Activated B cell treated with CpG ODN at 0.5 μM for 24 hours (primary cell): Measurements from ENCODE around the gene CHRM5. TPM values are rescaled to one million over a fixed set of nuclear protein-coding genes. Genes with fewer than 3 reads are reported as not detected.

Experiments used
- ATAC-seq: fragments of 200-7000 bp; cut with Tn5 transposase; one replicate; pipeline ENCODE4 v1.10.0; 2021; ENCODE audit warnings: low read depth, mild to moderate bottlenecking, moderate library complexity
- CTCF ChIA-PET: fragments of 350-600 bp; sonication (Branson Sonifier 250); formaldehyde crosslinking; loops from one replicate; lab custom pipeline; 2021; ENCODE audit warnings: antibody characterized with exemption; lab: Charles Lee
- POLR2A ChIA-PET: fragments of 350-600 bp; sonication (Branson Sonifier 250); formaldehyde crosslinking; loops from one replicate; lab custom pipeline; 2021; ENCODE audit warnings: antibody characterized with exemption; lab: Charles Lee
- DNase-seq: peaks from one replicate; pipeline ENCODE4 v3.0.0; 2022
- H3K27ac Mint-ChIP-seq: one replicate; pipeline ENCODE4 v1.8.0; 2020; ENCODE audit warnings: mixed read lengths
- H3K27me3 Mint-ChIP-seq: one replicate; pipeline ENCODE4 v1.8.0; 2021; ENCODE audit warnings: mixed read lengths
- H3K36me3 Mint-ChIP-seq: one replicate; pipeline ENCODE4 v1.8.0; 2021; ENCODE audit warnings: low read depth, mixed read lengths
- H3K4me1 Mint-ChIP-seq: one replicate; pipeline ENCODE4 v1.8.0; 2021; ENCODE audit warnings: mixed read lengths
- H3K4me3 Mint-ChIP-seq: one replicate; pipeline ENCODE4 v1.8.0; 2020; ENCODE audit warnings: mild to moderate bottlenecking, mixed read lengths
- H3K9me3 Mint-ChIP-seq: one replicate; pipeline ENCODE4 v1.8.0; 2020; ENCODE audit warnings: mixed read lengths
- CTCF ChIP-seq: fragments of 200-600 bp; IDR thresholded peaks from one replicate; pipeline ENCODE4 v1.8.0; 2022; ENCODE audit warnings: antibody characterized with exemption, mild to moderate bottlenecking
- intact Hi-C: fragments of 100-400 bp; cut with micrococcal nuclease; formaldehyde crosslinking; loops from one replicate; pipeline ENCODE4 v1.15.1; 2024
- total RNA-seq: library from RNA; stranded (reverse); gene quantifications from 2 replicates; pipeline ENCODE4 v1.2.3, GENCODE V29; 2022

Gene CHRM5
- total RNA-seq, 1 donor from 2014 or later, result not detected

GRCh38 chr15:34109797-34110663, 141.7 kb downstream of the CHRM5 start:
- ATAC-seq, result no peak
- Mint-ChIP-seq H3K27me3 (no peaks in the 10 kb centered on the region), H3K4me3 (no peak overlapping the region), H3K36me3 (peaks cover 1% of the 10 kb centered on the region), H3K4me1 (no peaks in the 10 kb centered on the region), H3K9me3 (no peaks in the 10 kb centered on the region), H3K27ac (no peak overlapping the region)
- peak; percentile 27 for TF ChIP-seq CTCF
- no peak for DNase-seq
- CTCF ChIA-PET, result interaction anchor here (0.9 to 5.7 kb wide), 6 partner anchors 10 to 479 kb away, joined by 3 to 52 read pairs (median 4); partner anchors contain the start of gene KATNBL1
- intact Hi-C loops, result loop anchor here (1.0 to 10.0 kb wide), 4 partner anchors 100 to 1435 kb away; partner anchors contain the start of genes DPH6, KATNBL1 and LPCAT4
- POLR2A ChIA-PET, result interaction anchor here (0.6 to 1.3 kb wide), 4 partner anchors 8 to 114 kb away, joined by 3 to 4 read pairs (median 4); partner anchors contain the start of genes EMC7, KATNBL1 and PGBD4

GRCh38 chr15:34111488-34111887, 143.2 kb downstream of the CHRM5 start:
- ATAC-seq (no peak), DNase-seq (no peak)
- Mint-ChIP-seq H3K27me3 (no peaks in the 10 kb centered on the region), H3K4me3 (no peak overlapping the region), H3K36me3 (no peaks in the 10 kb centered on the region), H3K4me1 (no peaks in the 10 kb centered on the region), H3K27ac (no peak overlapping the region), H3K9me3 (no peaks in the 10 kb centered on the region)
- CTCF ChIA-PET, result interaction anchor here (0.8 to 5.7 kb wide), 2 partner anchors 99 to 265 kb away, joined by 3 to 52 read pairs; partner anchors contain the start of gene KATNBL1
- POLR2A ChIA-PET, result no interaction called here
- intact Hi-C loops, result no loop called here
- no peak for TF ChIP-seq CTCF

GRCh38 chr15:34114215-34114614, 145.9 kb downstream of the CHRM5 start:
- POLR2A ChIA-PET, result no interaction called here
- H3K27ac Mint-ChIP-seq, result no peak overlapping the region
- no peak overlapping the region for H3K4me3 Mint-ChIP-seq
- H3K27me3 Mint-ChIP-seq, result peaks cover 2% of the 10 kb centered on the region
- intact Hi-C loops, result no loop called here
- TF ChIP-seq CTCF, result no peak
- no peak for DNase-seq
- no peak for ATAC-seq
- H3K9me3 Mint-ChIP-seq, result no peaks in the 10 kb centered on the region
- H3K36me3 Mint-ChIP-seq, result no peaks in the 10 kb centered on the region
- no peaks in the 10 kb centered on the region for H3K4me1 Mint-ChIP-seq
- CTCF ChIA-PET, result interaction anchor here (0.8 kb wide), 1 partner anchor 126 kb away, joined by 3 read pairs; no protein-coding TSS in a partner anchor

- H3K36me3 Mint-ChIP-seq, result no peaks in the 10 kb centered on the region
- H3K4me3 Mint-ChIP-seq, result no peak overlapping the region
- H3K4me1 Mint-ChIP-seq, result no peaks in the 10 kb centered on the region
- H3K27me3 Mint-ChIP-seq, result peaks cover 3% of the 10 kb centered on the region
- H3K9me3 Mint-ChIP-seq, result no peaks in the 10 kb centered on the region
- no peak overlapping the region for H3K27ac Mint-ChIP-seq
- intact Hi-C loops, result no loop called here
- no peak for DNase-seq
- POLR2A ChIA-PET, result no interaction called here
- no peak for TF ChIP-seq CTCF
- ATAC-seq, result no peak
- CTCF ChIA-PET, result no interaction called here
These were observed 146.4 kb downstream of the CHRM5 start for GRCh38 chr15:34114739-34115138.

- peaks cover 10% of the 10 kb centered on the region for H3K27me3 Mint-ChIP-seq
These were observed 148.3 kb downstream of the CHRM5 start for GRCh38 chr15:34116620-34117019.

More at GRCh38 chr15:34116620-34117019, 148.3 kb downstream of the CHRM5 start:
- no peak for TF ChIP-seq CTCF
- ChIA-PET CTCF (no interaction called here), POLR2A (no interaction called here)
- Mint-ChIP-seq H3K4me3 (no peak overlapping the region), H3K27ac (no peak overlapping the region), H3K9me3 (no peaks in the 10 kb centered on the region), H3K4me1 (no peaks in the 10 kb centered on the region), H3K36me3 (no peaks in the 10 kb centered on the region)
- DNase-seq (no peak), ATAC-seq (no peak)
- intact Hi-C loops, result no loop called here
